Keratinocyte (primary cell): ENCODE data around the gene PRSS16. TPM values are rescaled to one million over a fixed set of nuclear protein-coding genes. Genes with fewer than 3 reads are reported as not detected.

Experiments used
- DNase-seq: peaks from one replicate; pipeline ENCODE4 v3.0.0-alpha.2; 2011; ENCODE audit warnings: low read depth, missing footprints, low spot score
- FAIRE-seq: peaks from 2 replicates; lab custom pipeline; 2011; peaks lifted over from hg19 to GRCh38; lab: Jason Lieb, UNC
- H2AFZ ChIP-seq: 2 replicates; pipeline ENCODE4 v1.6.0; 2012; ENCODE audit warnings: low read length, control low read depth, inconsistent platforms; ENCODE audit not compliant: control insufficient read depth
- H3K27ac ChIP-seq: 2 replicates; pipeline ENCODE4 v1.5.1; 2011; ENCODE audit warnings: low read length; ENCODE audit not compliant: control insufficient read depth, insufficient read depth
- H3K27me3 ChIP-seq: 3 replicates; pipeline ENCODE4 v1.6.0; 2011; ENCODE audit warnings: low read length; ENCODE audit not compliant: control insufficient read depth, insufficient read depth; ENCODE audit errors: extremely low read depth
- H3K36me3 ChIP-seq, 2 experiments: 2 replicates in 1 of 2; 3 replicates in 1 of 2; pipeline ENCODE4 v1.5.1; 2011; ENCODE audit warnings: low read length in 2 of 2, mild to moderate bottlenecking in 1 of 2; ENCODE audit not compliant: control insufficient read depth in 2 of 2, insufficient read depth in 2 of 2; ENCODE audit errors: extremely low read depth in 1 of 2
- H3K4me1 ChIP-seq: 3 replicates; pipeline ENCODE4 v1.5.1; 2011; ENCODE audit warnings: low read length; ENCODE audit not compliant: control insufficient read depth, insufficient read depth; ENCODE audit errors: extremely low read depth
- H3K4me2 ChIP-seq: 3 replicates; pipeline ENCODE4 v1.6.0; 2011; ENCODE audit warnings: low read depth, low read length; ENCODE audit not compliant: control insufficient read depth, insufficient read depth; ENCODE audit errors: extremely low read depth
- H3K4me3 ChIP-seq, 3 experiments: fragments of 200-600 bp in 1 of 3; sonication (generic) in 1 of 3; 2 replicates in 2 of 3; 3 replicates in 1 of 3; pipeline ENCODE4 v1.5.1; 2011 to 2016; ENCODE audit warnings: low read length in 3 of 3, mild to moderate bottlenecking in 3 of 3, control low read depth in 2 of 3, inconsistent platforms in 1 of 3, low read depth in 1 of 3, mixed read lengths in 1 of 3, mixed run types in 1 of 3, moderate library complexity in 1 of 3; ENCODE audit not compliant: control insufficient read depth in 2 of 3, insufficient read depth in 2 of 3; ENCODE audit errors: extremely low read depth in 1 of 3
- H3K79me2 ChIP-seq: 2 replicates; pipeline ENCODE4 v1.6.0; 2012; ENCODE audit warnings: low read length; ENCODE audit not compliant: control insufficient read depth, insufficient read depth
- H3K9ac ChIP-seq: 3 replicates; pipeline ENCODE4 v1.6.0; 2011; ENCODE audit warnings: low read length; ENCODE audit not compliant: control insufficient read depth, insufficient read depth; ENCODE audit errors: extremely low read depth
- H3K9me1 ChIP-seq: 3 replicates; pipeline ENCODE4 v1.6.0; 2011; ENCODE audit warnings: low read length; ENCODE audit not compliant: control insufficient read depth, insufficient read depth; ENCODE audit errors: extremely low read depth
- H3K9me3 ChIP-seq: 2 replicates; pipeline ENCODE4 v1.5.1; 2012; ENCODE audit warnings: low read depth, low read length; ENCODE audit not compliant: control insufficient read depth
- H4K20me1 ChIP-seq: 3 replicates; pipeline ENCODE4 v1.6.0; 2011; ENCODE audit warnings: low read length; ENCODE audit not compliant: control insufficient read depth, insufficient read depth; ENCODE audit errors: extremely low read depth
- CTCF ChIP-seq, 3 experiments: IDR thresholded peaks in 1 of 3; conservative IDR thresholded peaks in 1 of 3; optimal IDR thresholded peaks in 1 of 3; 2 replicates in 2 of 3; 3 replicates in 1 of 3; pipeline versions ENCODE3 to v1.5.1; 2011; ENCODE audit warnings: low read length in 3 of 3, mild to moderate bottlenecking in 3 of 3, moderate library complexity in 2 of 3, control low read depth in 1 of 3, inconsistent platforms in 1 of 3; ENCODE audit not compliant: insufficient read depth in 2 of 3; ENCODE audit errors: extremely low read depth in 1 of 3
- EZH2 ChIP-seq: IDR thresholded peaks from one replicate; pipeline ENCODE4 v1.6.1; 2012; ENCODE audit warnings: inconsistent platforms, mild to moderate bottlenecking, low read length, moderate library complexity
- dilution Hi-C: fragments of 300-500 bp; cut with MboI; formaldehyde crosslinking; loops from one replicate; pipeline ENCODE4 v1.7.0; 2020; ENCODE audit warnings: low sequenced_read_pairs; ENCODE audit not compliant: extremely low pct_ligation_motif_present
- polyA plus RNA-seq, 5 experiments: library from polyadenylated mRNA; depleted of rRNA in 3 of 5; stranded (reverse) in 3 of 5; stranded (forward) in 1 of 5; unstranded in 1 of 5; fragments of >200 nt; gene quantifications; 1 replicate in 1 of 5; 2 replicates in 3 of 5; 3 replicates in 1 of 5; pipeline versions ENCODE4 v1.2.1 to v1.2.3, GENCODE V29; 2011 to 2012; ENCODE audit warnings: missing spikeins in 2 of 5, low read depth in 1 of 5, low replicate concordance in 1 of 5

The PRSS16 gene
- polyA plus RNA-seq, 1 donor (not counting 4 experiments of a cell fraction or from before 2014, with no cell fraction given): 8.9 TPM

DNA sequence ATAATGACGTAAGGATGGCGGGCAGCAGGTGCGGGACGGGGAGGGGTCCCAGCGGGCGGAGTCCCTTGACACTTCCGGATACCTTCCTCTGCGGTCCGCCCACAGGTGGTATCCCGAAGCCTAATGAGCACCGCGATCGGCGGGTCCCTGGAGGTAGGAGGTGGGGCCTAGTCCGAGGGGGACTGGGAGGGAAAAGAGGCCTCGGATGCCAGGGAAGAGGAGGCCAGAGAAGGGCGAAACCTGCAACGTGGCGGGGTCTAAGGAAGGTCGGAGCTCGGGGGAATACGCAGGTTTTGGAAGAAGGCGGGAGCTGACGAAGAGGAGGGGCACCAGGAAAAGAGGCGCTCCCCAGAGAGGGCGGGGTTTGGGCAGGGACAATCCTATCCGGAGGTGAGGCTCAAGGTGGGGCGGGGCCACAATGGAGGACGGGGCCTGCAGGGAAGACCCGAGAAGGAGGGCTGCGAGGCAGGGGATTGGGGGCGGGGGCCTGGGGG is 3.7 kb downstream of the PRSS16 start:
- dilution Hi-C loops: no loop called here
- no peaks in the 10 kb centered on the region for H4K20me1 ChIP-seq
- no peak for FAIRE-seq
- H3K4me1 ChIP-seq: peaks cover 5% of the 10 kb centered on the region
- no peaks in the 10 kb centered on the region for H3K9me3 ChIP-seq
- peak; percentile 48 for DNase-seq
- no peak for TF ChIP-seq EZH2
- no peak for TF ChIP-seq CTCF (optimal IDR thresholded peaks at IDR 0.05 in 1 of 3, IDR thresholded peaks at IDR 0.05 in 1 of 3, conservative IDR thresholded peaks at IDR 0.05 in 1 of 3; ENCODE audit: extremely low read depth in 1 of 3, insufficient read depth in 2 of 3, low read length in 3 of 3)
- H3K4me2 ChIP-seq: peak overlapping the region; percentile 68
- H2AFZ ChIP-seq: peak overlapping the region; percentile 89
- no peaks in the 10 kb centered on the region for H3K79me2 ChIP-seq
- H3K36me3 ChIP-seq: no peaks in the 10 kb centered on the region
- H3K27ac ChIP-seq: peak overlapping the region; percentile 46
- peaks cover 3% of the 10 kb centered on the region for H3K27me3 ChIP-seq
- H3K4me3 ChIP-seq: peak overlapping the region; percentile 74 to 77 (median 75)
- H3K9me1 ChIP-seq: no peaks in the 10 kb centered on the region
- peak overlapping the region; percentile 77 for H3K9ac ChIP-seq

DNA sequence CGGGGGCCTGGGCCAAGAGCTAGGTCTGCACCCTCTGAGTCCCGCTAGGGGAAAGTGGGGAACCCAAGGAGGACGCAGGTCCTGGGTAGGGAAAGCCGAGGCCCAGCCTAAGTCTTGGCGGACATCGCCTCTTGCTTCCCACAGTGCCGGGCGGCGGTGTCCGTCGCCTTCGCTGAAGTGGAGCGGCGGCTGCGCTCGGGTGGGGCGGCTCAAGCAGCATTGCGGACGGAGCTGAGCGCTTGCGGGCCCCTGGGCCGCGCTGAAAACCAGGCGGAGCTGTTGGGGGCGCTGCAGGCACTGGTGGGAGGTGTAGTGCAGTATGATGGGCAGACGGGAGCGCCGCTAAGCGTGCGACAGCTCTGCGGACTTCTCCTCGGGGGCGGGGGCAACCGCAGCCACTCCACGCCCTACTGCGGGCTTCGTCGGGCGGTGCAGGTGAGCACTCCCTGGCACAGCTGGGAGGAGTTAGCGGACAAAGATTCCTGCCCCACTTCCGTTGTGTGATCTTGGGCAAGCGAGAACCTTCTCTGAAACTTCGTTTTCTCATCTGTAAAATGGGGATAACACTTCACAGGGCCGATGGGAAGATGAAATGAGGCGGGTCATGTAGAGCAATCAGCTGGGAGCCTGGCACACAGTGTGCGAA is 4.2 kb downstream of the PRSS16 start:
- peak overlapping the region; percentile 77 for H3K9ac ChIP-seq
- H3K27ac ChIP-seq: peak overlapping the region; percentile 41
- no peaks in the 10 kb centered on the region for H3K9me1 ChIP-seq
- no peaks in the 10 kb centered on the region for H3K9me3 ChIP-seq
- H3K79me2 ChIP-seq: no peaks in the 10 kb centered on the region
- H3K36me3 ChIP-seq: no peaks in the 10 kb centered on the region
- dilution Hi-C loops: no loop called here
- peak overlapping the region; percentile 89 for H2AFZ ChIP-seq
- peak; percentile 43 to 72 (median 68) for TF ChIP-seq CTCF (optimal IDR thresholded peaks at IDR 0.05 in 1 of 3, IDR thresholded peaks at IDR 0.05 in 1 of 3, conservative IDR thresholded peaks at IDR 0.05 in 1 of 3; ENCODE audit: extremely low read depth in 1 of 3, insufficient read depth in 2 of 3, low read length in 3 of 3)
- TF ChIP-seq EZH2: no peak
- peaks cover 5% of the 10 kb centered on the region for H3K4me1 ChIP-seq
- H3K27me3 ChIP-seq: peaks cover 3% of the 10 kb centered on the region
- H4K20me1 ChIP-seq: no peaks in the 10 kb centered on the region
- DNase-seq: peak; percentile 54
- peak; percentile 88 for FAIRE-seq
- H3K4me3 ChIP-seq: peak overlapping the region; percentile 61 to 75 (median 74)
- H3K4me2 ChIP-seq: peak overlapping the region; percentile 66
